Activated CD4-positive, alpha-beta T cell treated with anti-CD3 and anti-CD28 coated beads for 36 hours (primary cell): Measurements from ENCODE around the gene CACNA1B. TPM values are rescaled to one million over a fixed set of nuclear protein-coding genes. Genes with fewer than 3 reads are reported as not detected.

Experiments used
- ATAC-seq: fragments of 200-7000 bp; cut with Tn5 transposase; one replicate; pipeline ENCODE4 v1.10.0; 2021; ENCODE audit warnings: mild to moderate bottlenecking, moderate library complexity
- CTCF ChIA-PET: fragments of 350-600 bp; sonication (Branson Sonifier 250); formaldehyde crosslinking; loops from one replicate; lab custom pipeline; 2021; ENCODE audit warnings: antibody characterized with exemption; lab: Charles Lee
- POLR2A ChIA-PET: fragments of 350-600 bp; sonication (Branson Sonifier 250); formaldehyde crosslinking; loops from one replicate; lab custom pipeline; 2021; ENCODE audit warnings: antibody characterized with exemption, inconsistent platforms; lab: Charles Lee
- DNase-seq: peaks from one replicate; pipeline ENCODE4 v3.0.0-alpha.2; 2020
- H3K27ac Mint-ChIP-seq: one replicate; pipeline ENCODE4 v1.8.0; 2021; ENCODE audit warnings: mixed read lengths
- H3K27me3 Mint-ChIP-seq: one replicate; pipeline ENCODE4 v1.8.0; 2021; ENCODE audit warnings: mixed read lengths
- H3K36me3 Mint-ChIP-seq: one replicate; pipeline ENCODE4 v1.8.0; 2021; ENCODE audit warnings: low read depth, mixed read lengths
- H3K4me1 Mint-ChIP-seq: one replicate; pipeline ENCODE4 v1.8.0; 2021; ENCODE audit warnings: mixed read lengths
- H3K4me3 Mint-ChIP-seq: one replicate; pipeline ENCODE4 v1.8.0; 2021; ENCODE audit warnings: mild to moderate bottlenecking, moderate library complexity, mixed read lengths
- H3K9me3 Mint-ChIP-seq: one replicate; pipeline ENCODE4 v1.8.0; 2021; ENCODE audit warnings: low read depth, mixed read lengths
- intact Hi-C, 2 experiments: fragments of 100-400 bp; cut with DNase I in 1 of 2; cut with micrococcal nuclease in 1 of 2; formaldehyde crosslinking; loops; one replicate each; pipeline versions ENCODE4 v1.14.2 to v1.15.1; 2022 to 2024; cut with DNase I, micrococcal nuclease
- total RNA-seq, 2 experiments: library from RNA; stranded (reverse); gene quantifications; one replicate each; pipeline ENCODE4 v1.2.3, GENCODE V29; 2021

Gene CACNA1B
- total RNA-seq, 2 experiments from 2014 or later: 0.05 to 0.07 TPM

- H3K36me3 Mint-ChIP-seq: no peaks in the 10 kb centered on the region
- DNase-seq (no peak), ATAC-seq (no peak)
- ChIA-PET POLR2A (no interaction called here), CTCF (interaction anchor here (1.1 kb wide), 1 partner anchor 15 kb away, joined by 3 read pairs; no protein-coding TSS in a partner anchor)
- H3K4me1 Mint-ChIP-seq: no peaks in the 10 kb centered on the region
- intact Hi-C loops: no loop called here
- peaks cover 5% of the 10 kb centered on the region for H3K9me3 Mint-ChIP-seq
- H3K4me3 Mint-ChIP-seq: no peak overlapping the region
- H3K27me3 Mint-ChIP-seq: peaks cover 4% of the 10 kb centered on the region
- H3K27ac Mint-ChIP-seq: no peak overlapping the region
Observed at GRCh38 chr9:137959641-137960411, 82.2 kb downstream of the CACNA1B start.

GRCh38 chr9:137960496-137960895 lies 82.9 kb downstream of the CACNA1B start:
- H3K4me3 Mint-ChIP-seq: no peak overlapping the region
- H3K4me1 Mint-ChIP-seq: no peaks in the 10 kb centered on the region
- H3K36me3 Mint-ChIP-seq: no peaks in the 10 kb centered on the region
- DNase-seq: no peak
- ATAC-seq: no peak
- intact Hi-C loops: no loop called here
- H3K27me3 Mint-ChIP-seq: peaks cover 4% of the 10 kb centered on the region
- CTCF ChIA-PET: interaction anchor here (0.9 kb wide), 1 partner anchor 50 kb away, joined by 3 read pairs; no protein-coding TSS in a partner anchor
- H3K27ac Mint-ChIP-seq: no peak overlapping the region
- POLR2A ChIA-PET: no interaction called here
- H3K9me3 Mint-ChIP-seq: peaks cover 5% of the 10 kb centered on the region

GRCh38 chr9:137963525-137963924 lies 85.9 kb downstream of the CACNA1B start:
- Mint-ChIP-seq H3K9me3 (peaks cover 5% of the 10 kb centered on the region), H3K27ac (no peak overlapping the region), H3K4me1 (no peaks in the 10 kb centered on the region), H3K27me3 (peaks cover 7% of the 10 kb centered on the region), H3K4me3 (no peak overlapping the region), H3K36me3 (no peaks in the 10 kb centered on the region)
- ChIA-PET CTCF (no interaction called here), POLR2A (no interaction called here)
- intact Hi-C loops: no loop called here
- no peak for ATAC-seq
- no peak for DNase-seq

- Mint-ChIP-seq H3K9me3 (peaks cover 5% of the 10 kb centered on the region), H3K4me3 (no peak overlapping the region), H3K36me3 (no peaks in the 10 kb centered on the region), H3K4me1 (no peaks in the 10 kb centered on the region), H3K27ac (no peak overlapping the region), H3K27me3 (peaks cover 7% of the 10 kb centered on the region)
- POLR2A ChIA-PET: no interaction called here
- DNase-seq (no peak), ATAC-seq (no peak)
- intact Hi-C loops: no loop called here
- CTCF ChIA-PET: no interaction called here
Observed at GRCh38 chr9:137965177-137965795, 87.7 kb downstream of the CACNA1B start.

- ChIA-PET CTCF (interaction anchor here (0.6 kb wide), 1 partner anchor 158 kb away, joined by 3 read pairs; no protein-coding TSS in a partner anchor), POLR2A (no interaction called here)
- H3K27me3 Mint-ChIP-seq: peaks cover 8% of the 10 kb centered on the region
- no peak overlapping the region for H3K4me3 Mint-ChIP-seq
- no peak overlapping the region for H3K27ac Mint-ChIP-seq
- no peaks in the 10 kb centered on the region for H3K36me3 Mint-ChIP-seq
- peaks cover 3% of the 10 kb centered on the region for H3K9me3 Mint-ChIP-seq
- ATAC-seq: no peak
- H3K4me1 Mint-ChIP-seq: no peaks in the 10 kb centered on the region
- DNase-seq: no peak
- intact Hi-C loops: no loop called here
Observed at GRCh38 chr9:137967280-137967953, 89.8 kb downstream of the CACNA1B start.

GRCh38 chr9:137968235-137968634 lies 90.7 kb downstream of the CACNA1B start:
- CTCF ChIA-PET: no interaction called here
- Mint-ChIP-seq H3K27ac (no peak overlapping the region), H3K4me3 (no peak overlapping the region)

GRCh38 chr9:137969008-137969407 lies 91.4 kb downstream of the CACNA1B start:
- no peak for ATAC-seq
- CTCF ChIA-PET: no interaction called here
- H3K4me1 Mint-ChIP-seq: no peaks in the 10 kb centered on the region
- no peak overlapping the region for H3K27ac Mint-ChIP-seq
- intact Hi-C loops: no loop called here
- POLR2A ChIA-PET: no interaction called here
- no peak for DNase-seq
- no peaks in the 10 kb centered on the region for H3K9me3 Mint-ChIP-seq
- no peaks in the 10 kb centered on the region for H3K36me3 Mint-ChIP-seq
- no peak overlapping the region for H3K4me3 Mint-ChIP-seq
- peaks cover 7% of the 10 kb centered on the region for H3K27me3 Mint-ChIP-seq

More at GRCh38 chr9:137968235-137968634, 90.7 kb downstream of the CACNA1B start:
- no peak for DNase-seq
- intact Hi-C loops: no loop called here
- no peaks in the 10 kb centered on the region for H3K36me3 Mint-ChIP-seq
- ATAC-seq: no peak
- POLR2A ChIA-PET: no interaction called here
- no peaks in the 10 kb centered on the region for H3K9me3 Mint-ChIP-seq
- H3K4me1 Mint-ChIP-seq: no peaks in the 10 kb centered on the region
- peaks cover 7% of the 10 kb centered on the region for H3K27me3 Mint-ChIP-seq

GRCh38 chr9:137969685-137970084 lies 92.1 kb downstream of the CACNA1B start:
- intact Hi-C loops: no loop called here
- ChIA-PET POLR2A (no interaction called here), CTCF (no interaction called here)
- Mint-ChIP-seq H3K4me3 (no peak overlapping the region), H3K9me3 (no peaks in the 10 kb centered on the region), H3K4me1 (no peaks in the 10 kb centered on the region), H3K27ac (no peak overlapping the region), H3K27me3 (peaks cover 7% of the 10 kb centered on the region), H3K36me3 (no peaks in the 10 kb centered on the region)
- DNase-seq (no peak), ATAC-seq (no peak)

- no peaks in the 10 kb centered on the region for H3K4me1 Mint-ChIP-seq
- no peak overlapping the region for H3K27ac Mint-ChIP-seq
- no peaks in the 10 kb centered on the region for H3K36me3 Mint-ChIP-seq
- H3K4me3 Mint-ChIP-seq: no peak overlapping the region
- ChIA-PET POLR2A (no interaction called here), CTCF (no interaction called here)
- no peaks in the 10 kb centered on the region for H3K9me3 Mint-ChIP-seq
- no peak for ATAC-seq
- intact Hi-C loops: no loop called here
- peaks cover 7% of the 10 kb centered on the region for H3K27me3 Mint-ChIP-seq
- DNase-seq: no peak
Observed at GRCh38 chr9:137970098-137970497, 92.5 kb downstream of the CACNA1B start.

GRCh38 chr9:137970686-137971476 lies 93.3 kb downstream of the CACNA1B start:
- no peak for DNase-seq
- H3K27ac Mint-ChIP-seq: no peak overlapping the region
- ChIA-PET CTCF (interaction anchor here (1.1 kb wide), 1 partner anchor 30 kb away, joined by 3 read pairs; no protein-coding TSS in a partner anchor), POLR2A (no interaction called here)
- H3K9me3 Mint-ChIP-seq: no peaks in the 10 kb centered on the region
- no peak overlapping the region for H3K4me3 Mint-ChIP-seq
- ATAC-seq: no peak
- intact Hi-C loops: no loop called here
- no peaks in the 10 kb centered on the region for H3K36me3 Mint-ChIP-seq
- H3K27me3 Mint-ChIP-seq: peaks cover 7% of the 10 kb centered on the region
- no peaks in the 10 kb centered on the region for H3K4me1 Mint-ChIP-seq

- ChIA-PET CTCF (interaction anchor here (1.1 kb wide), 1 partner anchor 29 kb away, joined by 3 read pairs; no protein-coding TSS in a partner anchor), POLR2A (no interaction called here)
- Mint-ChIP-seq H3K27ac (no peak overlapping the region), H3K27me3 (peaks cover 7% of the 10 kb centered on the region), H3K36me3 (no peaks in the 10 kb centered on the region), H3K4me1 (no peaks in the 10 kb centered on the region), H3K4me3 (no peak overlapping the region), H3K9me3 (no peaks in the 10 kb centered on the region)
- intact Hi-C loops: no loop called here
- ATAC-seq: no peak
- no peak for DNase-seq
Observed at GRCh38 chr9:137971477-137972138, 94.0 kb downstream of the CACNA1B start.
